Stimulated activated CD4-positive, alpha-beta T cell treated with anti-CD3 and anti-CD28 coated beads, Interleukin-1b, Interleukin-23, amount 100 ng/mL, for 48 hours (primary cell): ENCODE measurements around the gene GTSF1L.

Source experiments
- DNase-seq: peaks from one replicate; pipeline ENCODE4 v3.0.0-alpha.2; 2020

Gene GTSF1L

DNA sequence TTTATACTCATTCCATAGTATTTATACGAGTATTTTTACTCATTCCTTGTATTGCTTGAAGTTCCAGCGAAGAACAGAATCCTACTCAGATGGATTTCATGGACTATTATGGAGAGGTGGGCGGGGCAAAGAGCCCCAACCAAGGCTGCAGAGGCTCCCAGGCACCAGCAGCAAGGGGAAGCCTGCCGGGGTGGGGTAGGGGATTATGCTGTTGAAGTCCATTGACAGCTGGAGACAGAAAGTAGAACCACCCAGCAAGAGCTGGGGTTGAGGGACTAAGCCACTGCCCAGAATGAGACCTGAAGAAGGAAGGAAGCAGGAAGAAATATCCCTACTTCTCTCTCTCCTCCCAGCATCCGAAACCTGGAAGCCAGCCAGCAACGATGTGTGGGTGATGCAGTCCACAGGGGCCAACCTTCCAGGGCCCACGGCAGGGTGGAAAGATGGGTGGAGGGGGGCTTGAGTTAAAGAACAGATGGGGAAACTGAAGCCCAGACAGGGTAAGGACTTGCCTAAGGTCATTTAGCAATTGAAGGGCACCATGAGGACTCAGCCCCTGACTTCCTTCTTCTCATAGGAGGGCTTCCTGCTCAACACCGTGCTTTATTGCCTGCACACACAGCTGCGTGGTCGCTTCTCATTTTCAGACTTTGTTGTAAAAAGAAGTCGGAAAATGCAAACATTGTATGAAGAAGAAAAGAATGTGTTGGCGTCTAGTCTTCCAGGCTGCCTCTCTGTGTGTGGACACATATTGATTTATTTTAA lies 18.3 kb upstream of the GTSF1L start:
- DNase-seq: no peak

DNA sequence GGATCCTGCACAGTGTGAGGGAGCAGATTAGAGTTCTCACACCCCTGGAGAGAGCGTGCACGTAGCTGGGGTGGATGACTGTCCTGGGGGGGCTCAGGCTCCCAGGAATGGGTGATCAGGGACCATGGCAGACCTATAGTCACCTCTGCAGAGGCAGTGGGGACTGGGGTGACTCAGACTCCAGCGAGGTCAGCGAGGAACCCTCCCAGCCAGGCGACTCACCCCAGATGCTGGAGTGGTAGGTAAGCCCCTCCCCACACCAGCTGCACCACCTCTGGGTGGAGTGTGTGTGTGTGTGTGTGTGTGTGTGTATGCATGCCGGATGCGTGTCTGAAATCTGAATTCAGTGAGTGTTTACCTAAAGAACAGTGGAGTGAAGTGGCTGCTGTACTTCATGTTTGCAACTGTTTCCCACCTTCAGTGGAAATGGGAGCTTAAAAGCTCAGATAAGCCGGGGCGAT lies 17.4 kb upstream of the GTSF1L start:
- DNase-seq: peak; percentile 61

GRCh38 chr20:43740642-43741041 lies 13.8 kb upstream of the GTSF1L start:
- no peak for DNase-seq

- DNase-seq: no peak
Observed at GRCh38 chr20:43739148-43739749, 12.4 kb upstream of the GTSF1L start.

DNA sequence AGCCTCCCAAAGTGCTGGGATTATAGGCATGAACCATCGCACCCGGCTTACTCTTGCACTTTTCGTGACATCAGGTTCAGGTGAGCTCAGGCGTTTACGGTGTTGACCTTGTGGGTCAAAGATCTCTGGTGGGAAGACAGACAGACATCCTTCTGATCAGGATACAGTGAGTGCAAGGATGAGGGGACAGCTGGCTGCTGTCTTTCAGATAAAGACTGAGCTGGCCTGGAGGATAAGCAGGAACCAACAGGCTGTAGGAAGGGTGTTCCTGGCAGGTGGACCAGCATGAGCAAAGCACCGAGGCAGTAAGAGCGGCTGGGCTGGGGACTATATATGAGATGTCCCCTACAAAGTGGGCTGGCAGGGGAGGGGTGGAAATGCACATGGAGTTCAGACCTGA lies 11.1 kb upstream of the GTSF1L start:
- DNase-seq: no peak

GRCh38 chr20:43736588-43737158 lies 9.9 kb upstream of the GTSF1L start:
- DNase-seq: peak; percentile 72

- no peak for DNase-seq
Observed at GRCh38 chr20:43731927-43732326, 5.1 kb upstream of the GTSF1L start.

- DNase-seq: no peak
Observed at GRCh38 chr20:43731469-43731868, 4.7 kb upstream of the GTSF1L start.

DNA sequence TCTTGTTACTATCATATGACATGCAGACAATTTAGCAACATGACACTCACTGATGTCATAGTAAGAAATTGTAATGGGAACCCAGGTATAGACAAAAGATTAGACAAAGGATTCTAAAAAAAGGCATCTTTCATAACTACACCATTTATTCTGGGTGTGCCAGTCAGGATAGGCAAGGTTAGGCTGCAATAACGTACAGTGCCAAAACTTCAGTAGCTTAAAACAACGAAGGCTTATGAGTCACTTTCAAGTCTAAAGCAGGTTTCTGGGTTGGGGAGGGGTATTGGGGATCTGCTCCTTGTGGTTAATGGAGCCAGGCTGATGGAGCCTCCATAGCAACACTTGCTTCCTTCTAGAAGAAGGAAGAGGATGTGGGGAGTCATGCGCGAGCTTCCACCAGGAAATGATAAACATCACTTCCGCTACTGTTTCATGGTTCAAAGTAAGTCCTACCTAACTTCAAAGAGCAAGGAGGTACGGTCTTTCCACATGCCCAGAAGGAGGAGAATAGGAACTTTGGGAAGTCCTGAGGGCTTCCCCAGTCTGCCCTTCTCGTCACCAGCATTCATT lies 2.0 kb upstream of the GTSF1L start:
- DNase-seq: no peak

DNA sequence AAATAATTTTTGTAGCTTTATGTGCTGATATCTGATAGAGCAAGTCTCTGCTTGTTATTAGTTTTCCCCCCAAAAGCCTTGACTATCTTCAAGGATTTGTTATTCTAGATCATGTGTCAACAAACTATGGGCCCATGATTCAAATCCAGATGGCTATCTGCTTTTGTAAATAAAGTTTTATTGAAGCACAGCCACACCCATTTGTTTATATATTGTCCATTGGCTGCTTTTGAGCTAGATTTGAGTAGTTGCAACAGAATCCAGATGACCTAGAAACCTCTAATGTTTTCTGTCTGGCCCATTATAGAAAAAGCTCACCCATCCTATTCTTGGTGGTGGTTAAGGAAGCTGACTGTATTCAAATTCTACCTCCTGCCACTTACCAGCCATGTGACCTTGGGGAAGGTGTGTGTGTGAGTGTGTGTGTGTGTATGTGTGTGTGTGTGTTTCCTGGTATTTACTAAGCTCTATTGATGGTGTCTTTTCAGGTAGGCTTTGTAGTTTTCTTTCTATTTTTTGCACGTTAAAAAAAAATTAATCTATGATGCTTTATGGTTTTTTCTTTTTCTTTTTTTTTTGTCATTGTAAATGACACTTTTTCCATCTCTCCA lies 1.3 kb upstream of the GTSF1L start:
- no peak for DNase-seq

DNA sequence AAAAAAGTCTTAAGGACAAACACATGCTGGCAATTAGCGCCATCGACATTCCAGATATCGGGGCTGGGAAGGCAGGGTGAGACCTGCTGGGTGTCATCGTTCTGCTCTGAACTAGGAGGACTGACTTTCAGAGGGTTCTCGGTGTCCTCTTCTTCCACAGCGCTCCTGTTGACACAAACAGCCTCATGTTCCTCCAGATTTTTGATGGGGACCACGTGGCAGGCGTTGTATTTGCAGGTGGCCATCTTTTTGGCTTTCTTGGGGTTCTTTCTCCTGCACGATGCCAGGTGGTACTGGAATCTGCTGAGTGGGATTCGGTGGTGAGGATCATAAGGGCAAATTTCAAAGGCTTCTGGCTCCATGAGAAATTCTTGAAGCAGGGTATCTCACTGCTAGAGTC lies 469 bp downstream of the GTSF1L start:
- no peak for DNase-seq

- no peak for DNase-seq
Observed at GRCh38 chr20:43725666-43726065, 1.1 kb downstream of the GTSF1L start.

- DNase-seq: no peak
Observed at GRCh38 chr20:43724383-43724782, 2.4 kb downstream of the GTSF1L start.

GRCh38 chr20:43723735-43724134 lies 3.1 kb downstream of the GTSF1L start:
- DNase-seq: no peak

GRCh38 chr20:43723186-43723585 lies 3.6 kb downstream of the GTSF1L start:
- no peak for DNase-seq

- DNase-seq: peak; percentile 15
Observed at GRCh38 chr20:43722153-43722505, 4.7 kb downstream of the GTSF1L start.

DNA sequence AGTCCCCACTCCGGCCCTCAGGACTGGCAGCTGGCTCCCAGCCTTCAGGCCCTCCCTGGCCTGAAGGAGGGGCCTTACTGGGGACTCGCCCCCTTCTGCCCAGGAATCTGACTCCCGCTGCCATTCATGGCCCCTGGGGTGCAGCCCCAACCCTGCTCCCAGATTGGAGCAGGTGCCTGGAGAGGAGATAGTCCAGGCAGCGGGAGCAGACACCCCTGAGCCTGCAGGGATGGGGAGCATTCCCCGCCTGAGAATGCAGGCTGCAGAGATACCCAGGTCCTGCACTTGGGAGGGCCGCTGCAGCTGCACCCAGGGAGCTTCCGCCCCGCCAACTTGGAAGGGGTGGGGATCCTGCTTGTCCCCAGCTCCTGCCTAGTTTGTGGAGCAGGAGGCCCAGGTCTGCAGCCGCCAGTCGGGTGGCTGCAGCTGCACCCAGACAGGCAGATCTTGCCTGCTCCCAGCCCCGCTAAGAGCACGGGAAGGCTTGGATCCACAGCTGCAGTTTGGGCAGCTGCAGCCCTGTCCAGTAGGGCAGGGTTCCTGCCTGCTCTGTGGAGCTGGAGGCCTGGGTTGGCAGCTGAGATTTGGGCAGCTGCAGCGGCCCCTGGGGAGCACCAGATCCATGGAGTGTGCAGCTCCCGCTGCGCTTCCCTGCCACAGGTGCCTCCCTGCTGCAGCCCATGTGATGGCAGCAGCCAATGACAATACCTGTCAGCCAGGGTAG lies 5.2 kb downstream of the GTSF1L start:
- DNase-seq: no peak

DNA sequence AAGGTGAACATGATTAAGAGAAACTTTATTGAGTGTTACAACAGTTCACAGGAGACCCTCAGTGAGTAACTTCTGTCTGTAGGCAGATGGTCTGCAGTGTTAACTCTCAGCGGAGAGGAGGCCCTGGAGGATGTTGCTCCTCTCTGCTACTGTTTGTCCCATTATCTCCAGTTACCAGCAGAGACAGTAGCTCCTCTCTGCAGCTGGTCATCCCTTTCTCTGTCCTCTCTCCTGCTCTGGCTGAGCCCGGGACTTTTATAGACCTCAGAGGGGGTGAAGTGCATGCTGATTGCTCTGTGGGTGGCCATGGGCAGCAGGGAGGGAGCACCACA lies 5.7 kb downstream of the GTSF1L start:
- DNase-seq: no peak

DNA sequence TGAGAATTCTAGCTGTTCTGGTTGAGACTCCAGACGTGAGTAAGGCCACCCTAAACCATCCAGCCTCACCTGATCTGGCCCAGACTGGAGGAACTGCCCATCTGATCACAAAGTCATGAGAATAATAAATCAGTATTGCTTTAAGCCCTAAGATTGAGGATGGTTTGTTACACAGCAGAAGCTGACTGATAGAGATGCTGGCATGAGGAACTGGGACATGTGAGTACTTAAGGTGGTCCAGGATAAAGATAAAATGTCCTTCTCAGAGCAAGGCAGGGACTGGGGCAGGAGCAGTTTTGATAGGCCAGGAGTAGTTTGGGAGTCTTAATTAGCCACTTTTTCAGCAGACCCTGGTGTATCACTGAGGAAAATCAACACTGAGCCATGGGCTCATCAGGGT lies 6.8 kb downstream of the GTSF1L start:
- no peak for DNase-seq

DNA sequence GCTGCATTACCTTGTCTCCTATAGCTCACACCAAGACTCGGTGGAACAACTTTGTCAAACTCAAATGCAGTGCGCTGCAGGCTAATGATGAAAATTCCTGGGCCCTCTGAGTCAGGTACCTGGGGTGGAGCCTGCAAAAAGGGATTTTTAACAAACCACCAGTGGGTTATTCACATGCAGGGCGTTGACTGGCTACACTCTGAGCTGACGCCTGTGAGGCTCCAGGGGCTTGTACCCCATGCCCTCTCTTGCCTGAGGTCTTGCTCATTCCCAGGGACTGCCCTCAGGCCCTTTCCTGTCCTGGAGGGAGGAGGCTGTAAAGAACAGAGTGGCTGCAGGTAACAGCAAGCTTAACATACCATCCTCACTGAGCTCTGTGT lies 9.2 kb downstream of the GTSF1L start:
- no peak for DNase-seq

- no peak for DNase-seq
Observed at GRCh38 chr20:43716757-43717615, 9.8 kb downstream of the GTSF1L start.

- DNase-seq: no peak
Observed at GRCh38 chr20:43716123-43716522, 10.7 kb downstream of the GTSF1L start.
